NCI-H128 (cell line): ENCODE results near the gene GMCL1.

ENCODE experiments used
- DNase-seq: peaks from one replicate; lab custom pipeline; 2025; ENCODE audit not compliant: unreplicated experiment; lab: John Stamatoyannopoulos, UW

Gene GMCL1

DNA sequence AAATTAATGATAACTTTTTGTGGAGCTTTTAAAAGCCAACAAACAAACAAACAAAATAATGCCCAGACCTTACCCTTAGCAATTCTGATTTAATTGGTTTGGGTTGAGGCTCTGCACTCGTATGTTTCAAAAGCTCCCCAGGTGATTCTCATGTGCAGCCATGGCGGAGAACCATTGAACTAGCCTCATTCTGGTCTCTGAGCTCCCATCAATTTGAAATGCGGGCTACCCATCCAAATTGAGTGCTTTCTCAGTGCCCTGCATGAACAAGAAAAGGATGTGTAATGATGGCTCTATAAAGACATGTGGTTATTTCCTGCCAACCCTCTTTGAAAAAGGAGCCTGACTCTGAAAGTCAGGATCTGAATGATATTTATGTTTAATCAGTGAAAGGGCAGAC is 93.7 kb downstream of the GMCL1 start:
- DNase-seq, result no peak

GRCh38 chr2:69926849-69927515 is 97.5 kb downstream of the GMCL1 start:
- DNase-seq, result no peak
